Naive thymus-derived CD8-positive, alpha-beta T cell (primary cell): ENCODE data around the gene SPTA1. TPM values are rescaled to one million over a fixed set of nuclear protein-coding genes. Genes with fewer than 3 reads are reported as not detected.
"Not testable (repeated sequence)": the region's sequence is repeated elsewhere in the genome, so short reads cannot be mapped to it uniquely, and the experiment has no call there.

Experiments used
- ATAC-seq, 2 donors: fragments of 150-1000 bp; cut with Tn5 transposase in 1 of 2; sonication (Bioruptor Pico), chemical (Tn5 transposase) in 1 of 2; 1 replicate in 1 of 2; 2 replicates in 1 of 2; pipeline ENCODE4 v1.10.0; 2021; ENCODE audit warnings: mild to moderate bottlenecking in 2 of 2, moderate library complexity in 2 of 2
- POLR2A ChIA-PET: fragments of 350-600 bp; sonication (Branson Sonifier 250); formaldehyde crosslinking; loops from one replicate; lab custom pipeline; 2021; ENCODE audit warnings: antibody characterized with exemption; lab: Charles Lee
- DNase-seq, 10 donors: peaks; one replicate each; pipeline versions ENCODE4 v3.0.0 to v3.0.0-alpha.2; 2020 to 2022
- H3K27ac Mint-ChIP-seq, 10 donors: one replicate each; pipeline ENCODE4 v1.8.0; 2020 to 2022; ENCODE audit warnings: mild to moderate bottlenecking in 10 of 10, mixed read lengths in 10 of 10, moderate library complexity in 4 of 10, inconsistent platforms in 1 of 10
- H3K27me3 Mint-ChIP-seq, 5 donors: one replicate each; pipeline ENCODE4 v1.8.0; 2021 to 2022; ENCODE audit warnings: mixed read lengths in 5 of 5
- H3K36me3 Mint-ChIP-seq, 3 donors: one replicate each; pipeline ENCODE4 v1.8.0; 2020 to 2022; ENCODE audit warnings: mixed read lengths in 3 of 3, mild to moderate bottlenecking in 2 of 3, inconsistent platforms in 1 of 3
- H3K4me1 Mint-ChIP-seq, 4 donors: one replicate each; pipeline ENCODE4 v1.8.0; 2021 to 2022; ENCODE audit warnings: mixed read lengths in 4 of 4
- H3K4me3 Mint-ChIP-seq, 10 donors: one replicate each; pipeline ENCODE4 v1.8.0; 2020 to 2022; ENCODE audit warnings: mild to moderate bottlenecking in 10 of 10, mixed read lengths in 10 of 10, moderate library complexity in 6 of 10, inconsistent platforms in 1 of 10
- H3K9me3 Mint-ChIP-seq, 9 donors: one replicate each; pipeline ENCODE4 v1.8.0; 2020 to 2022; ENCODE audit warnings: mixed read lengths in 9 of 9, mild to moderate bottlenecking in 3 of 9, inconsistent platforms in 1 of 9, moderate library complexity in 1 of 9
- polyA plus RNA-seq, 3 donors: library from polyadenylated mRNA; unstranded; fragments of 300-500 nt; fragmentation: Illumina TruSeq; gene quantifications; one replicate each; pipeline ENCODE4 v1.2.3, GENCODE V29; 2021
- total RNA-seq, 8 experiments: library from RNA in 2 of 8; stranded (reverse) in 2 of 8; gene quantifications; one replicate each; pipeline ENCODE4 v1.2.3 and lab custom pipeline; 2021 to 2026

The SPTA1 gene
- total and polyA plus RNA-seq, 5 experiments from 2014 or later = not detected

DNA sequence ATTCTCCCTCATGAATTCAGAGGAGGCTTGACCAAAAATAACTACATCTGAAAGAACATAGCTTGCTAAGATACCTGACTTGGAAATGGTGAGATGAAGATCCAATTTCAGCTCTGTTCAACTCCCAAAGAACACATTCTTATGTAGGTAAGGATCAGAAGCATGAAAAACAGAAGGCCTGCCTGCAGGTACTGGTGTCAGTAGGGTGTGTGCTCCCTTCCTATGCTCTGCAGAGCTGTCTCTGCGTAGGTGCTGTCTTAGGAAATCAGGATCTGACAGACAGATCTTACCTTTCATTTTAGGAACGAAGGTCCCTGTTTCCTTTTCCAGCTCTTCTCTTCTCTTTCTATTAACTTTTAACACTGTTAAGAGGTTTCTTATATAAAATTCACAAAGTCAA, 19.6 kb upstream of the SPTA1 start:
- ATAC-seq (no peak), DNase-seq (no peak)
- Mint-ChIP-seq H3K27ac (no peak overlapping the region), H3K4me1 (no peaks in the 10 kb centered on the region), H3K36me3 (no peaks in the 10 kb centered on the region), H3K27me3 (peaks cover 0 to 4% (median 0%) of the 10 kb centered on the region in 5 donors), H3K4me3 (no peak overlapping the region), H3K9me3 (no peaks in the 10 kb centered on the region)
- POLR2A ChIA-PET = no interaction called here

DNA sequence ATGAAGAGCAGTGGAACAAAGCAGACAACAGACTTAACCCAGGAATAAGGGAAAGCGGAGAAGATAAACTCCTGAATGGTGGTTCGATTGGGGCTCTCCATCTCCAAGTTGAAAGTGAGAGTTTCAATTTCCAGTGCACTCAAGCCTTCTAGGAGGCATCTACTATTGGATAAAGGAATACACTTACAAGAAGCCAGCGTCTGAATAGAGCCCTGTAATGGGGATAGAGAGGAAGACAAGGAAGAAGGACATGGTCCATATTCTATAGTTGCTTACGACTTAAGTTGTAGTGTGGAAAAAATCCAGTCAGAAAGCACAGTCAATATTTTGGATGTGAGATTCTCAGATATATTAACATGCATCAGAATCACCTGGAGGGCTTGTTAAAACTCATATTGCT, 14.0 kb upstream of the SPTA1 start, which contains the start of gene OR6K2:
Gene OR6K2, minus strand, starts transcription at position 101 of the 400 bp plus-strand sequence. Its CDS starts 0 bp downstream, at position 101.
- H3K27ac Mint-ChIP-seq = no peak within 1 kb of the TSS
- DNase-seq (no peak), ATAC-seq (no peak)
- peaks cover 0 to 6% (median 0%) of the 10 kb centered on the region in 9 donors for H3K9me3 Mint-ChIP-seq
- H3K4me1 Mint-ChIP-seq = no peaks in the 10 kb centered on the region
- H3K27me3 Mint-ChIP-seq = peaks cover 2 to 11% (median 3%) of the 10 kb centered on the region in 5 donors
- POLR2A ChIA-PET = no interaction called here
- no peaks in the 10 kb centered on the region for H3K36me3 Mint-ChIP-seq
- no peak within 1 kb of the TSS for H3K4me3 Mint-ChIP-seq

DNA sequence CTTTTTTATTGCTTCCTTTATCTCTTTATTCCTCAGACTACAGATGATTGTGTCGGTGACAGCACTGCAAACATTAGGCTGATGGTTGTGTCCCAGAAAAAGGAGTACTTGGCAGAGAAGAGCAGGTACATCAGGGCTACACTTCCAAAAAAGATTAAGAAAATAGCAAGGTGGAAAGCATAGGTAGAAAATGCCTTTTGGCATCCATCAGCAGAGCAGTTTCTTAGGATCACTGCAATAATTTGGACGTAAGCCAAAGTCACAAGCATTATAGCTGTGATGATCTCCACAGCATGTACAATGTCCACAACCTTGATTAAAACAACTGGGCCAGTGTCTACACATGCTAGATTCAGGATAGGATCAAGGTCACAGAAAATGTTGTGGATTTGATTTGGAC, 8.1 kb upstream of the SPTA1 start:
- H3K4me1 Mint-ChIP-seq = no peaks in the 10 kb centered on the region
- no peak for ATAC-seq
- POLR2A ChIA-PET = no interaction called here
- no peak for DNase-seq
- peaks cover 0 to 8% (median 0%) of the 10 kb centered on the region in 9 donors for H3K9me3 Mint-ChIP-seq
- no peaks in the 10 kb centered on the region for H3K36me3 Mint-ChIP-seq
- no peak overlapping the region for H3K4me3 Mint-ChIP-seq
- H3K27me3 Mint-ChIP-seq = peaks cover 4 to 17% (median 5%) of the 10 kb centered on the region in 5 donors
- no peak overlapping the region for H3K27ac Mint-ChIP-seq

DNA sequence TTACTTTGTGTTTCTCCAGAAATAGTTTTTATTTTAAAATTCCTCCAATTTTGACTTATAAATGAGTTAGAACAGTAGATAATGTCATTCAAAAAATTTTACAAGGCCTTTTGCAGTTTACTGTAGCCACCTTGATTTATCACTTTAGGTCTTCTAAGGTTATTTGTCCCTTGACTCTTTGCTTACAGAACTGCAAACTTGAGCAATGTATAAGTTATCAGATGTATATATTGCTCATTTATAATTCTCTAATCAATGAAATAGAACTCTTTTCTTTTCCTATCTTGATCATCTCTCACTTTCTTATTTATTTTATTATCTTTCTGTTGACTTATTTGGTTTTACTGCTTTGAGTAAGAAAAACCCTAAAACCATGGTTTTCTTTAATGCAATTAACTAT, 5.8 kb upstream of the SPTA1 start:
- POLR2A ChIA-PET = no interaction called here

DNA sequence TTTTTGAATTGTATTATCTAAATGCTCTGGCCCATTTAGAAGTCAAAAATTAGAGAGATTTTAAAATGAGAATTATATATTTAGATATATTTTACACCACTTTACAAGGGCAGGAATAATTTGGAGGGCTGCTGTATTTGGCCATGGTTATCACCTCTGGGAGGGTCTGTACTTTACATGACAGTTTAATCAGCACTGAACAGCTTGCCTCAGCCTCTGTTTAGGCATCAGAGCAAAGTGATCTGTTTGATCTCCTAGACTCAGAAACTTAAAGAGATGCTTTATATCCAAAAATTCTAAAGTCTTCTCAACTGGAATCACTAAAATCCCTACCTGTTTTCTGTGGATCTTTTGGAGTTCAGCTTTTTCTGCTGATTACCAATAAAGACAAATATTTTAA, 5.4 kb upstream of the SPTA1 start:
- Mint-ChIP-seq H3K4me3 (no peak overlapping the region), H3K36me3 (no peaks in the 10 kb centered on the region), H3K9me3 (peaks cover 0 to 7% (median 0%) of the 10 kb centered on the region in 9 donors), H3K27ac (no peak overlapping the region), H3K27me3 (peaks cover 2 to 17% (median 8%) of the 10 kb centered on the region in 5 donors), H3K4me1 (no peaks in the 10 kb centered on the region)
- no peak for ATAC-seq
- POLR2A ChIA-PET = no interaction called here
- no peak for DNase-seq

More for the DNA sequence above, 5.8 kb upstream of the SPTA1 start:
- ATAC-seq = no peak
- H3K4me3 Mint-ChIP-seq = no peak overlapping the region
- H3K36me3 Mint-ChIP-seq = no peaks in the 10 kb centered on the region
- H3K27me3 Mint-ChIP-seq = peaks cover 2 to 17% (median 7%) of the 10 kb centered on the region in 5 donors
- no peaks in the 10 kb centered on the region for H3K4me1 Mint-ChIP-seq
- no peak overlapping the region for H3K27ac Mint-ChIP-seq
- DNase-seq = no peak
- peaks cover 0 to 7% (median 0%) of the 10 kb centered on the region in 9 donors for H3K9me3 Mint-ChIP-seq

DNA sequence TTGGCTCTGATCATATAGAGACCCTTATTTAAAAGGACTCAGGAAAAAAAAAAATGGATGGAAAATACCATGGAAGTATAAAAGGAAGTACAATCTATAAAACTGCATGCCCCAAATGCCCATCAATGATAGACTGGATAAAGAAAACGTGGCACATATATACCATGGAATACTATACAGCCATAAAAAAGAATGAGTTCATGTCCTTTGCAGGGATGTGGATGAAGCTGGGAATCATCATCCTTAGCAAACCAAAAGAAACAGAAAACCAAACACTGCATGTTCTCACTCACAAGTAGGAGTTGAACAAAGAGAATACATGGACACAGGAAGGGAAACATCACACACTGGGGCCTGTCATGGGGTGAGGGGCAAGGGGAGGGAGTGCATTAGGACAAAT, 4.6 kb upstream of the SPTA1 start:
- H3K4me3 Mint-ChIP-seq, H3K4me1 Mint-ChIP-seq, H3K27ac Mint-ChIP-seq, H3K36me3 Mint-ChIP-seq, POLR2A ChIA-PET, ATAC-seq, H3K9me3 Mint-ChIP-seq, DNase-seq: not testable (repeated sequence)
- peaks cover 4 to 17% (median 8%) of the 10 kb centered on the region in 5 donors for H3K27me3 Mint-ChIP-seq

DNA sequence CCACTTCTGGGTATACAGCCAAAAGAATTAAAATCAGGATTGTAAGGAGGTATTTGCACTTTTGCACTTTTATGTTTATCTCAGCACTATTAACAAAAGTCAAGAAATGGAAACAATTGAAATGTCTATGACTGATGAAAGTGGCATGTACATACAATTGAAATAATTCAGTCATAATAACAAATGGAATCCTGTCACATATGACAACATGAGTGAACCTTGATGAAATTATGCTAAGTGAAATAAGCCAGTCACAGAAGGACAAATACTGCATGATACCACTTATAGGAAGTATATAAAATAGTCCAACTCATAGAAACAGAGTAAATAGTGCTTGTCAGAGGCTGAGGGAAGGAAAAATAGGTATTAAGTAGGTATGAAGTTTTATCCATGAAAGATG, 3.4 kb upstream of the SPTA1 start:
- no peak overlapping the region for H3K4me3 Mint-ChIP-seq
- POLR2A ChIA-PET = no interaction called here
- H3K9me3 Mint-ChIP-seq = peaks cover 0 to 7% (median 0%) of the 10 kb centered on the region in 9 donors
- no peak overlapping the region for H3K27ac Mint-ChIP-seq
- ATAC-seq (no peak), DNase-seq (no peak)
- H3K4me1 Mint-ChIP-seq = no peaks in the 10 kb centered on the region
- no peaks in the 10 kb centered on the region for H3K36me3 Mint-ChIP-seq
- peaks cover 5 to 13% (median 7%) of the 10 kb centered on the region in 5 donors for H3K27me3 Mint-ChIP-seq

DNA sequence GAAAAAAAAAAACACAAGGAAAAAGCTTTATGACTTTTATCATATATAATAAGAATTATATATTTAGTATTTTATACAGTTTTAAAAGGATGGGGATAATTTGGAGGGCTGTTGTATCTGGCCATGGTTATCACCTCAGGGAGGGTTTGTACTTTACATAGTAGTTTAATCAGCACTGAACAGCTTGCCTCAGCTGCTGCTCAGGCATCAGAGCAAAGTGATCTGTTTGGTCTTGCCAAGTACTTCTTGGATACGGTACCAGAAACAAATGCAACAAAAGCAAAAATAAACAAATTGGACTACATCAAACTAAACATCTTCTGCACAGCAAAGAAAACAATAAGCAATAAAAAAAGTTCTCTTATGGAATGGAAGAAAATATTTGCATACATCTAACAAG, 2.6 kb upstream of the SPTA1 start:
- Mint-ChIP-seq H3K36me3 (no peaks in the 10 kb centered on the region), H3K9me3 (peaks cover 0 to 7% (median 0%) of the 10 kb centered on the region in 9 donors), H3K27ac (no peak overlapping the region), H3K27me3 (peaks cover 6 to 13% (median 8%) of the 10 kb centered on the region in 5 donors), H3K4me1 (no peaks in the 10 kb centered on the region), H3K4me3 (no peak overlapping the region)
- no peak for ATAC-seq
- POLR2A ChIA-PET = no interaction called here
- no peak for DNase-seq

DNA sequence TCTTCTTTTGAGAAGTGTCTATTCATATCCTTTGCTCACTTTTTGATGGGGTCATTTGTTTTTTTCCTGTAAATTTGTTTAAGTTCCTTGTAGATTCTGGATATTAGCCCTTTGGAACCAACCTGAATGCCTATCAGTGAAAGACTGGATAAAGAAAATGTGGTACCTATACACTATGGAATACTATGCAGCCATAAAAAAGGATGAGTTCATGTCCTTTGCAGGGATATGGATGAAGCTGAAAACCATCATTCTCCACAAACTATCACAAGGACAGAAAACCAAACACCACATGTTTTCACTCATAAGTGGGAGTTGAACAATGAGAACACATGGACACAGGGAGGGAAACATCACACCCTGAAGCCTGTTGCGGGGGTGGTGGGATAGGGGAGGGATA, 1.8 kb upstream of the SPTA1 start:
- H3K36me3 Mint-ChIP-seq, H3K27ac Mint-ChIP-seq, DNase-seq, H3K9me3 Mint-ChIP-seq, H3K4me1 Mint-ChIP-seq, POLR2A ChIA-PET, H3K4me3 Mint-ChIP-seq, ATAC-seq: not testable (repeated sequence)
- peaks cover 6 to 13% (median 11%) of the 10 kb centered on the region in 5 donors for H3K27me3 Mint-ChIP-seq

DNA sequence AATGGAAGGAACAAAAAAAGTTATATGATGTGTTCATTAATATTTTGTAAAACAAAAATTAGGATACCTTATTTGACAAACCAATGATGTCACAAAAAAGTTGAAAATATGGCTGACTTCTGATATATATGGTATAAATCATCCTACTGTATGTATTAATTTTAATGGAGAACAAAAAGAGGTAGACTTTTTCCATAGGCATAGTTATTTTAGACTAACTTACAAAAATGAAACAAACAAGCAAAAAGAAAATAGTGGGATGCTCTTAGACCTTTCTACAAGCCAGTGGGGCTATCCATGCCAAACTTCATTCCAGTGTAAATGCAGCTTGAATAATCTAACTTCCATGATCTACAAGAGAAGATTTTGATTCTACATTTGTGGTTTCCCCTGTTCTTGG, 522 bp upstream of the SPTA1 start:
- DNase-seq (no peak), ATAC-seq (no peak)
- no peak overlapping the region for H3K4me3 Mint-ChIP-seq
- H3K4me1 Mint-ChIP-seq = no peaks in the 10 kb centered on the region
- POLR2A ChIA-PET = no interaction called here
- no peaks in the 10 kb centered on the region for H3K36me3 Mint-ChIP-seq
- peaks cover 0 to 7% (median 0%) of the 10 kb centered on the region in 9 donors for H3K9me3 Mint-ChIP-seq
- H3K27me3 Mint-ChIP-seq = peaks cover 11 to 15% (median 13%) of the 10 kb centered on the region in 5 donors
- no peak overlapping the region for H3K27ac Mint-ChIP-seq

DNA sequence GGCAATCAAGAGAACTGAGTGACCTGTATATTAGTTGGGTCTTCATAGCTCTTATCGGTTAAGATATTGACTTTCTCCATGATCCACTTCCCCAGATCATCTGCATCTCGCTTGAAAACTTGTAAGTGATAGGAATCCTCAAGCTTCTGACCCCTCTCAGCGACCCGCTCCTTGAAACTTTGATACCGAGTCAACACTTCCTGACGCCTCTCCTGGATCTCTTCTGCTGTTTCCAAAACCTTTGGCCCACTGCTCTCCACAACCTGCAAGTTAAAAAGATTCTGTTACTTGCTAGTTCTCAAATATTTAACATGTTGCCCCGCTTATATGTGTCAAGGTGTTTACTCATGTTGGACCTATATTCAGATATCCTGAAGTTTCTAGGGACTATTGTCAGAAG, 1.4 kb downstream of the SPTA1 start:
- H3K27me3 Mint-ChIP-seq = peaks cover 13 to 19% (median 15%) of the 10 kb centered on the region in 5 donors
- no peak for DNase-seq
- POLR2A ChIA-PET = no interaction called here
- H3K4me3 Mint-ChIP-seq = no peak overlapping the region
- no peak overlapping the region for H3K27ac Mint-ChIP-seq
- H3K4me1 Mint-ChIP-seq = no peaks in the 10 kb centered on the region
- H3K36me3 Mint-ChIP-seq = no peaks in the 10 kb centered on the region
- no peak for ATAC-seq
- peaks cover 0 to 2% (median 0%) of the 10 kb centered on the region in 9 donors for H3K9me3 Mint-ChIP-seq

DNA sequence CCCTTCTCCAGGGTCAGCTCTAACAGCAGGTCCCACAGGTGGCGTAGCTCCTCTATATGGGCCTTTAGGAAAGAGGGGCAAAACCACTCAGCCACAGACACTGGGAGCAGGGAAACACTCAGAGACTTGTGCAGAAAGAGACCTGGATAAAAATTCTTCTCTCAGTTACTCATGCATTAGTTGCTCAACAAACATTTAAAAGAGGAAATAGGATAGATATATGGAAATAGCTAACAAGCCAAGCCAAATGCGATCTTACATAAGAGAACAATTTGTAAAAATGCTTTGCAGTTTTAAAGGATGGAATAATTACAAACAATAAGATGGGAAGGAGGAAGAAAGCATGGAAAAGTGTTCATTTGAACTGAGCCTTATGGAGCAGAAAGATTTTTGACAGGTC, 4.9 kb downstream of the SPTA1 start:
- Mint-ChIP-seq H3K4me1 (no peaks in the 10 kb centered on the region), H3K9me3 (no peaks in the 10 kb centered on the region), H3K27me3 (peaks cover 7 to 19% (median 15%) of the 10 kb centered on the region in 5 donors), H3K4me3 (no peak overlapping the region), H3K27ac (no peak overlapping the region), H3K36me3 (no peaks in the 10 kb centered on the region)
- POLR2A ChIA-PET = no interaction called here
- DNase-seq = no peak
- ATAC-seq = no peak

DNA sequence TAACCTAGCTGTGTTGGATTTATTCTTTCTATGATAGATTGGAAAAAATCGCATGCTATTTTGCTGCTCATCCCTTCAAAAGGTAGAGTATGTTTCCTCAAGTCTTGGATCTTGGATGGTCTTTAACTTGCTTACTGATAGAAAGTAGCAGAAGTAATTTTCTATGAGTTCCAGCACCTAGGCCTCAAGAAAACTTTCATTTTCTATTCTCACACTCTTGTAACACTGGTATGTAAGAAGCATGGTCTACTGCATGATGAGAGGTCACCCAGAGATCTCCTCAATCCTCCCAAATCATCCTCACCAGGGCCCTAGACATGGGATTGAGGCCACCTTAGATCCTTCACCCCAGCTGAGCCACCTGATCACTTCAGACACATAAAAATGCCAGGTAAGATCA, 7.2 kb downstream of the SPTA1 start:
- no peak overlapping the region for H3K27ac Mint-ChIP-seq
- ATAC-seq (no peak), DNase-seq (no peak)
- no peaks in the 10 kb centered on the region for H3K36me3 Mint-ChIP-seq
- POLR2A ChIA-PET = interaction anchor here (0.6 kb wide), 1 partner anchor 317 kb away, joined by 4 read pairs; no protein-coding TSS in a partner anchor
- H3K4me1 Mint-ChIP-seq = no peaks in the 10 kb centered on the region
- H3K4me3 Mint-ChIP-seq = no peak overlapping the region
- peaks cover 7 to 12% (median 10%) of the 10 kb centered on the region in 5 donors for H3K27me3 Mint-ChIP-seq
- H3K9me3 Mint-ChIP-seq = no peaks in the 10 kb centered on the region
